Activated T-cell treated with anti-CD3 and anti-CD28 coated beads, Interleukin-2, amount 50 U/mL, for 48 hours (primary cell): ENCODE data around the gene COL17A1.

Experiments used
- DNase-seq, 2 experiments: peaks; one replicate each; pipeline ENCODE4 v3.0.0-alpha.2; 2020

Gene COL17A1

GRCh38 chr10:104092749-104093148, 7.1 kb upstream of the COL17A1 start:
- no peak for DNase-seq

- DNase-seq = no peak
Observed at GRCh38 chr10:104090611-104091010, 4.9 kb upstream of the COL17A1 start.

- DNase-seq = no peak
Observed at GRCh38 chr10:104089621-104090020, 3.9 kb upstream of the COL17A1 start.

GRCh38 chr10:104088239-104088638, 2.6 kb upstream of the COL17A1 start:
- DNase-seq = no peak

GRCh38 chr10:104084482-104085142, 1.1 kb downstream of the COL17A1 start:
- DNase-seq = no peak

- DNase-seq = no peak
Observed at GRCh38 chr10:104081998-104082397, 3.7 kb downstream of the COL17A1 start.

- DNase-seq = no peak
Observed at GRCh38 chr10:104080762-104081161, 4.9 kb downstream of the COL17A1 start.

GRCh38 chr10:104077663-104078151, 8.0 kb downstream of the COL17A1 start:
- no peak for DNase-seq

GRCh38 chr10:104077247-104077646, 8.4 kb downstream of the COL17A1 start:
- no peak for DNase-seq

- DNase-seq = no peak
Observed at GRCh38 chr10:104076743-104077160, 8.9 kb downstream of the COL17A1 start.

GRCh38 chr10:104074505-104074904, 11.2 kb downstream of the COL17A1 start:
- no peak for DNase-seq

- no peak for DNase-seq
Observed at GRCh38 chr10:104072786-104073185, 12.9 kb downstream of the COL17A1 start.

- no peak for DNase-seq
Observed at GRCh38 chr10:104069613-104070012, 16.1 kb downstream of the COL17A1 start.

GRCh38 chr10:104067525-104067924, 18.2 kb downstream of the COL17A1 start:
- no peak for DNase-seq

- DNase-seq = no peak
Observed at GRCh38 chr10:104066945-104067344, 18.7 kb downstream of the COL17A1 start.

- no peak for DNase-seq
Observed at GRCh38 chr10:104065748-104066147, 19.9 kb downstream of the COL17A1 start.

GRCh38 chr10:104061196-104061595, 24.5 kb downstream of the COL17A1 start:
- DNase-seq = no peak

GRCh38 chr10:104059364-104059763, 26.3 kb downstream of the COL17A1 start:
- no peak for DNase-seq

- no peak for DNase-seq
Observed at GRCh38 chr10:104057717-104058116, 28.0 kb downstream of the COL17A1 start.

- DNase-seq = no peak
Observed at GRCh38 chr10:104056619-104057273, 28.9 kb downstream of the COL17A1 start.

- no peak for DNase-seq
Observed at GRCh38 chr10:104054430-104054829, 31.2 kb downstream of the COL17A1 start.

- DNase-seq = no peak
Observed at GRCh38 chr10:104053201-104053600, 32.5 kb downstream of the COL17A1 start.

- no peak for DNase-seq
Observed at GRCh38 chr10:104052431-104052830, 33.2 kb downstream of the COL17A1 start.

GRCh38 chr10:104049504-104050250, 36.0 kb downstream of the COL17A1 start:
- peak in 1 of 2 experiments; percentile 17 for DNase-seq
